Activated CD4-positive, alpha-beta T cell treated with anti-CD3 and anti-CD28 coated beads, Interleukin-2, amount 50 U/mL, for 24 hours (primary cell): ENCODE results near the gene NR1I3.

Experiments
- DNase-seq, 2 donors: peaks; one replicate each; pipeline ENCODE4 v3.0.0-alpha.2; 2020; ENCODE audit warnings: low read depth in 1 of 2, low spot score in 1 of 2

Gene NR1I3

DNA sequence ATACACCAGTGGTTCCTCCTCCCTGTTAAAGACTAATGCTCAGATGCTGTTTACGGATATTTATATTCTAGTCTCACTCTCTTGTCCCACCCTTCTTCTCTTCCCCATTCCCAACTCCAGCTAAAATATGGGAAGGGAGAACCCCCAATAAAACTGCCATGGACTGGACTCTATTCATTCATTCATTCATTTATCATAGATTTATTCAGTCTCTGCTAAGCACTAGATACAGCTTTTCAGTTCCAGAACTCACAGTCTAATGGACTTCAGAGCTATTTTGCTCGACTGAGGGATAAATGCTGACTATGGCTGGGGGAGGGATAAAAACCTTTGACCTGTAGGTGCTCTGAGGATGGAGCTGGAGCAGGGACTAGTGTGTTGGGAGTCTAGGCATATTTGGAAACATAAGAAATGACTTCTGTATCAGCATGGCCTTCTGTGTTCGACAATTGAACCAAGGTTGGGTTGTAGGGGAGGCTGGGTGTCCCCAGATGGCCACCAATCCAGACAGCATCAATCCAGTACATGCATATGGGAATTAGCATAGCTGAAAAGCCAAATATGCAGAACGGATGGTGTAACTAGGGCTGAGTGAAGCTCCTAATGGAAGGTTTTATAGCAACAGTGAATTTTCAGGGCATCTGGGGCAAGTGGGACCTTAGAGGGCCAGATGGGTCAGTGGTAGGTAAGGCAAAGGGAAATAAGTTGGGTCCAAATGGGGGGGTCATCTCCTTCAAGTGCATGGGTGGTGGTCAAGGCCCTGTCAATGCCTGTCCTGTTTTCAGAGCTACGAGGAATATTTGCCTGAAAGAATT, 18.7 kb downstream of the NR1I3 start:
- no peak for DNase-seq

GRCh38 chr1:161218301-161219077, 19.5 kb downstream of the NR1I3 start:
- DNase-seq = no peak

DNA sequence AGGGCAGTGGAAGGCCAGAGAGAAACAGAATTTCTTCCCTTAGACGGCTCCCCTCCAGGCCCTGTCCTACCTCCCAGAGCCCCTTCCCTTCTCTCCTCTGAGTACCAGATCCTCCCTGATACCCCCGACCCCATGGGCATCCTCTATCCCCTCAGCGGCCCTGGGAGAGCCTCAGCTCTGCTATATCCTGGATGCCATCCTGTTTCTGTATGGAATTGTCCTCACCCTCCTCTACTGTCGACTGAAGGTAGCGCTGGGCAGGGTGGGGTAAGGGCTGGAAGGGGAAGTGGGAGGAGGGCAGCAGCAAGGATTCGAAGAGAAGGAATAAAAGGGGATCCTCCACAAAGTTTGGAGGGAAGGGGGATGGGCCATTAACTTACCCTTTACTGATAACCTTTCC, 20.2 kb downstream of the NR1I3 start:
- no peak for DNase-seq

GRCh38 chr1:161216945-161217712, 20.9 kb downstream of the NR1I3 start:
- DNase-seq = no peak

DNA sequence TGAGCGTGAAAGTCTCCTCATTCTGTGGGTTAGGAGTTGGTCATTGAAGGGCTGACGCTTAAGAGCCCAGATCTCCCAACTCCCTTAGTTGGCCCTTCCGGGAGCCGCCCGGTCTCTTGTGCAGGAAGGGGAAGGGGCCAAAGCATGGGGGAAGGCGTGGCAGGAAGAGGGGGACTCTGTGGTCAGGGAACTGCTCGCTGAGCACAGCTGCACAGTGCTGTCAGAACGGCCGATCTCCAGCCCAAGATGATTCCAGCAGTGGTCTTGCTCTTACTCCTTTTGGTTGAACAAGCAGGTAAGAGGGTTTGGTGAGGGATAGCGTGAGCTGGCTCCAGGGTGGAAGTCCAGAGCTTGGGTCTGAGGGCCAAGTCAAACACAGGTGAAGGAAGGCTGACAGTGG, 22.9 kb downstream of the NR1I3 start, which contains the start of gene FCER1G:
Gene FCER1G (plus strand): TSS at position 220 of the 400 bp plus-strand sequence. CDS start 27 bp downstream, at position 247.
- DNase-seq = no peak

DNA sequence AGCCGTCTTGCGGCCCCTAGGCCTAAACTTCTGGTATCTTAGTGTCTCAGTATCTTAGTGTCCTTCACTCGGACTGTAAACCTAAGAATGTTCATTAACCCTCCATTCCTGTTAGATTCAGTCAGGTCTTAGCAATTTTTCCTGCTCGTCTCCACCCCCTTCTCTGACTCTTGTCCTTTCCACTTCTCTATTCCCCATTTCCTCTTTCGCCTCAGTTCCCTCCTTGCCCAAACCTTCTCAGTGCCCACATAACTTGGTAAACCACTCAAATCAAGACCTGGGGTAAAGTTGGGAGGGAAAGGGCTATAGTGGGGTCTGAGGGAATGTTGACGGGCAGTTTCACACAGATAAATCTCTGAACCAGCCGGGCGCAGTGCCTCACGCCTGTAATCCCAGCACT, 23.6 kb downstream of the NR1I3 start:
- DNase-seq = no peak

DNA sequence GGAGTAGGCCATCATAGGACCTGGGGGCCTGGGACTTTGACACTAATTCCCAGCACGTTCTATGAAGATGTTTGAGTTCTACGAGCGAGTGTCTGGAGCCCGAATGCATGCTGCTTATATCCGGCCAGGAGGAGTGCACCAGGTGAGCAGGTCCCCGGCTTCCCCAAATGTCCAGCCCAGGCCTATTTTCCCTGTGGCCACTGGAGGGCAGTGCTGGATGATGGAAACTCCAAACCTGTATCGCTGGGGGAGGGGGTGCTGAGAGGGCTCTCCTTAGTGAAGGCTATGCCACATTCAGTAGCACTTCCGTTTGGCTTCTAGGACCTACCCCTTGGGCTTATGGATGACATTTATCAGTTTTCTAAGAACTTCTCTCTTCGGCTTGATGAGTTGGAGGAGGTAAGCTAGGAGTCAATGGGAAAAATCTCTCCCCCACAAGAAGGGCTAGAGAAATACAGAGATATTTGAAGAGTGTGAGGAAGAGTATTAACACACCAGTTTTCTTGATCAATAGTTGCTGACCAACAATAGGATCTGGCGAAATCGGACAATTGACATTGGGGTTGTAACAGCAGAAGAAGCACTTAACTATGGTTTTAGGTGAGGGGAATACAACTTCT, 28.1 kb downstream of the NR1I3 start:
- DNase-seq = peak; percentile 37 to 59

DNA sequence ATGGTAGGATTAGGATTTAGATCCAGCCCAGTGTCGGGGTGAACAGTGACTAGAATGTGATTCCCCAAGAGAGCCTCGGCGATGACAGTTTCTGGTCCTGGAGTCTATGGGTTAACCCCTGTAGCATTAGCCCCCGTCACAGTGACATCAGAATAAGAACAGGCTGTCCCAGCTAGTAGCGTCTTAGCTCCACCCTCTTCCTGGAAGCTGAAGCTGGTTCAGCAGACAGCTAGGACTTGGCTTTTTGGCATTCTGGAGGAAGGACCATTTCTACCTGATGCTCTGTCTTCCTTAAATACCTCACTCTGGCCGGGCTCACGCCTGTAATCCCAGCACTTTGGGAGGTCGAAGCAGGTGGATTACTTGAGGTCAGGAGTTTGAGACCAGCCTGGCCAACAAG, 30.8 kb downstream of the NR1I3 start:
- DNase-seq = no peak

GRCh38 chr1:161206411-161207140, 31.4 kb downstream of the NR1I3 start:
- DNase-seq = no peak

DNA sequence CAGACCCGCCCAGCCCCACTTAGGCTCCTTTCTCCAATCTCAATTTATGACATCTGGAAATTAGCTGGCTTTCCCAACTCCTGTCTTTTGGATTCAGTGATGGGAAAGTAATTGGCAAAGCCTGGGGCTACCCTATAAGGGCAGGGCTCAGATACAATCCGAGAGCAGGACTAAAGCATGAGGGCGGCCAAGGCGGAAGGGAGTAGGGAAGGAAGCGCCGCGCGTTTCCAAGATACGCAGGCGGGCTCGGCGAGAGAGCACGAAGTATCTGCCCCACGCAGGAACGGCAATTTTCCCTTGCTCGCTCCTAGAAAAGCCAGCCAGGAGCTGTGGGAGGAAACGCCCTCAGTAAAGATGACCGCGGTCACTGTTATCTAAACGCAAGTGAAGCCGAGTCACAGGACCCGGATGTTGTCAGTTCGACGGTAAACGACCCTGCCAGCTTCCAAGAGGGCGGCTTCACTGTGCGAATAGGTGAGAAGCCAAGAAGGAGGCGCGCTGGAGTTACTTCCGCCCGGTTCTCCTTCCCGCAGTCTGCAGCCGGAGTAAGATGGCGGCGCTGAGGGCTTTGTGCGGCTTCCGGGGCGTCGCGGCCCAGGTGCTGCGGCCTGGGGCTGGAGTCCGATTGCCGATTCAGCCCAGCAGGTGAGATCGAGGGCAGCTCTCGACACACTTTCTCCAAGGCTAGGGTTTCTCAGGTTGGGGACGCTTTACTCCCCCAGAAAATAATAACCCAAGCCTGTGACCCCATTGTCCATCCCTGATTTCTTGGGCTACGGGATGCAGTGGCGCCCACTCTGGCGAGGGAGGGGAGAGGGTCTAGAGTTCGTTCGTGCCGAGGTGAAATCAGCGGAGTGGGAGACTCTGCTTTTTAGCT, 35.9 kb downstream of the NR1I3 start, which contains the start of gene NDUFS2:
Gene NDUFS2 (plus strand): TSS at position 532 of the 877 bp plus-strand sequence. CDS start 19 bp downstream, at position 551.
- peak; percentile 73 to 96 for DNase-seq

GRCh38 chr1:161200992-161201835, 36.8 kb downstream of the NR1I3 start:
- no peak for DNase-seq

DNA sequence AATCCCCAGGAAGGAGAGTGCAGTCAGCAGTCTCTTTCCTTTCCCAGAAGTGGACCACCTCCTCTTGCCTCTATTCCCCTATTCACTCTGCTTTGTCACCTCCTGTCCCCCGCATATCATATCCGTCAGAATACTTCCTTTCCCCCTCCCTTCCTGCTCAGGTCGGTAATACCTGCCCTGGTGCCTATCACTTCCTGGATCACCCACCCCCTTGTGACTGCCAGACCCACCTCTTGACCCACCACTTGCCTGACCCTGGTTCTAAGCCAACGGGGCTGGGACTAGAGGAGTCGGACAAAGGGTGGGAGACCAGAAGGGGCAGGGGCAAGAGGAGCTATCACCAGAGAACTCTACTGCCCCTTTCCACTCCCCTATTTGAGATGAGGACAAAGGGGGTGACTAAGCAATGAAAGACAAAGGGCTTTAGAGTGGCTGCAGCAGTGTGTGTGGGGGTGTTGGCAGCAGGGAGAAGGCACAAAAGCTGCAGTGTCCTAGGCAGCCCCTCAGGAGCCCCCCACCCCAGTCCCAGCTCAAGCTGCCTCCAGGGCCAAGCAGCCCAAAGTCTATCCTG, 37.5 kb downstream of the NR1I3 start:
- no peak for DNase-seq

DNA sequence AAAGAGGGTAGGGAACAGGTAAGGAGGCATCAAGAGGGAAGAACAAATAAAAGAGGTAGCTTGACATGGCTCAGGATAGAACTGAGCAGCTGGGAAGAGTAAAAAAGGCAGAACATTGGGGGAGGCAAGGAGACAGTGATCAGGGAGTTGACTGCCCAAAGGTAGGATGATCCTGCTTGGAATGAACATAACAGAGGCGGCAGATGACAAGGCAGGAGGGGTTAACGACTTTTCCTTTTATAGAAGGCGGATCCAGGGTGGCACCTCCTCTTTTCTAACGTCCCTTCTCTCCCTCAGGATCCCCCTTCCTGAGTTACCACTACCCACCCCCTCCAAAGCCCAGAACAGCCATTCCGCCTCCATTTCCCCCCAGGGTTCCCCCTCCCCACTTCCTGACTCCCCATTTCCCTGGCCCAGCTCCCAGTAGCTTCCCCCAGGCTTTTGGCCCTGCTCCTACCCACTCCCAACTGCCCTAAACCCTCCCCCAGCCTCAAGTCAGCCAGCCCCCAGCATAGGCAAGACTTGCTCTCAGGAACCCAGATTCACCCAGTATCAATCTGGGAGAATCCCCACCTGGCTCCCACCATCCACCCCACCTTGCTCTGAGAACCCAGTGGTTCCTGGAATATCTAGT, 38.4 kb downstream of the NR1I3 start:
- no peak for DNase-seq

GRCh38 chr1:161198897-161199431, 39.0 kb downstream of the NR1I3 start, which contains the start of gene ADAMTS4:
TSS of gene ADAMTS4 (minus strand) at chr1:161199054. CDS start at chr1:161198627, 427 bp downstream.
- DNase-seq = no peak

- DNase-seq = no peak
Observed at GRCh38 chr1:161198194-161198896, 39.7 kb downstream of the NR1I3 start.

GRCh38 chr1:161197560-161198193, 40.3 kb downstream of the NR1I3 start:
- no peak for DNase-seq
